Kasumi-1 (cell line): ENCODE results near the gene CRBN.

Experiments used
- DNase-seq, 2 experiments: peaks; one replicate each; lab custom pipeline; 2025; lab: John Stamatoyannopoulos, UW

Gene CRBN

GRCh38 chr3:3170998-3171397, 8.5 kb downstream of the CRBN start:
- DNase-seq: peak; percentile 66 to 82

- DNase-seq: no peak
Measured at GRCh38 chr3:3165650-3166049, 13.8 kb downstream of the CRBN start.

- DNase-seq: no peak
Measured at GRCh38 chr3:3165241-3165640, 14.2 kb downstream of the CRBN start.

- DNase-seq: no peak
Measured at GRCh38 chr3:3160826-3161225, 18.7 kb downstream of the CRBN start.

GRCh38 chr3:3157484-3157883, 22.0 kb downstream of the CRBN start:
- DNase-seq: no peak

- no peak for DNase-seq
Measured at GRCh38 chr3:3154879-3155610, 24.4 kb downstream of the CRBN start.

- no peak for DNase-seq
Measured at GRCh38 chr3:3151513-3151912, 28.0 kb downstream of the CRBN start.

- no peak for DNase-seq
Measured at GRCh38 chr3:3149560-3149959, 29.9 kb downstream of the CRBN start.

GRCh38 chr3:3145831-3146230, 33.7 kb downstream of the CRBN start:
- DNase-seq: no peak

- DNase-seq: no peak
Measured at GRCh38 chr3:3141939-3142338, 37.6 kb downstream of the CRBN start.

GRCh38 chr3:3137526-3137925, 42.0 kb downstream of the CRBN start:
- no peak for DNase-seq

- no peak for DNase-seq
Measured at GRCh38 chr3:3134750-3135448, 44.6 kb downstream of the CRBN start.

GRCh38 chr3:3133500-3133899, 46.0 kb downstream of the CRBN start:
- DNase-seq: no peak

- DNase-seq: no peak
Measured at GRCh38 chr3:3129579-3129978, 49.9 kb downstream of the CRBN start.

- peak in 1 of 2 experiments; percentile 30 for DNase-seq
Measured at GRCh38 chr3:3127432-3128010, 52.0 kb downstream of the CRBN start.

- DNase-seq: peak; percentile 81 to 84
Measured at GRCh38 chr3:3126477-3127431, 52.7 kb downstream of the CRBN start, which contains the start of gene TRNT1. TSS of gene TRNT1 (plus strand) at chr3:3126940. CDS start at chr3:3129041, 2,101 bp downstream.

GRCh38 chr3:3125977-3126376, 53.5 kb downstream of the CRBN start:
- DNase-seq: no peak

- no peak for DNase-seq
Measured at GRCh38 chr3:3119393-3119851, 60.1 kb downstream of the CRBN start.

- no peak for DNase-seq
Measured at GRCh38 chr3:3117651-3118050, 61.8 kb downstream of the CRBN start.

GRCh38 chr3:3113042-3113709, 66.3 kb downstream of the CRBN start:
- DNase-seq: no peak

- no peak for DNase-seq
Measured at GRCh38 chr3:3110749-3111361, 68.6 kb downstream of the CRBN start.
